HCT116 (cell line): ENCODE measurements around the gene OBSL1.

Source experiments
- EZH2 ChIP-seq: fragments of 200-600 bp; sonication (generic); IDR thresholded peaks from 2 replicates; pipeline ENCODE4 v1.6.1; 2017; ENCODE audit warnings: antibody characterized with exemption, mixed run types
- SIN3A ChIP-seq: IDR thresholded peaks from 2 replicates; pipeline ENCODE4 v1.6.1; 2012; ENCODE audit warnings: low read depth
- TF ChIP-seq, protein P1 (sequence below), 3 experiments: fragments of 200-600 bp in 1 of 3; sonication (generic) in 1 of 3; IDR thresholded peaks in 2 of 3; conservative IDR thresholded peaks in 1 of 3; 2 replicates each; pipeline ENCODE4 v1.5.1; 2012 to 2017; ENCODE audit warnings: low read depth in 2 of 3, low read length in 2 of 3, antibody characterized with exemption in 1 of 3, borderline replicate concordance in 1 of 3, control low read depth in 1 of 3, mild to moderate bottlenecking in 1 of 3, mixed read lengths in 1 of 3, mixed run types in 1 of 3, moderate library complexity in 1 of 3; ENCODE audit not compliant: insufficient read depth in 1 of 3

DNA sequence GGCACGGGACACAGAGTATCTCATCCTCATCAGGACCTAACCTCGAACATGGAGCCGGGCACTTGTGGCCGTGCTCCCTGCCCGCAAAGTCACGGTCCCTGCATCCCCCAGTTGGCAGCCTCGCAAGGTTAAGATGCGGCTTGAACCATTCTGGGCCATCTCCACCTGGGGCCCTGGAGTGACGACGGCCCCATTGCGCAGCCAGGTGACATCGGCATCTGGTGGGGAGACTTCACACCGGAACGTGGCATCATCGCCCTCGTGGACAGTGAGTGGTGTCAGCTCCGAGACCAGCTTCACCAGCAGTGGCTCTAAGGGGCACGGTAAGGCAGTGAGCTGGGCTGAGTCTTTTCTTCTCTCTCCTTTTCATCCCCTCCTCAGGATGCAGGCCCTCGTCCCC is 14.9 kb downstream of the OBSL1 start:
- TF ChIP-seq, protein P1, sequence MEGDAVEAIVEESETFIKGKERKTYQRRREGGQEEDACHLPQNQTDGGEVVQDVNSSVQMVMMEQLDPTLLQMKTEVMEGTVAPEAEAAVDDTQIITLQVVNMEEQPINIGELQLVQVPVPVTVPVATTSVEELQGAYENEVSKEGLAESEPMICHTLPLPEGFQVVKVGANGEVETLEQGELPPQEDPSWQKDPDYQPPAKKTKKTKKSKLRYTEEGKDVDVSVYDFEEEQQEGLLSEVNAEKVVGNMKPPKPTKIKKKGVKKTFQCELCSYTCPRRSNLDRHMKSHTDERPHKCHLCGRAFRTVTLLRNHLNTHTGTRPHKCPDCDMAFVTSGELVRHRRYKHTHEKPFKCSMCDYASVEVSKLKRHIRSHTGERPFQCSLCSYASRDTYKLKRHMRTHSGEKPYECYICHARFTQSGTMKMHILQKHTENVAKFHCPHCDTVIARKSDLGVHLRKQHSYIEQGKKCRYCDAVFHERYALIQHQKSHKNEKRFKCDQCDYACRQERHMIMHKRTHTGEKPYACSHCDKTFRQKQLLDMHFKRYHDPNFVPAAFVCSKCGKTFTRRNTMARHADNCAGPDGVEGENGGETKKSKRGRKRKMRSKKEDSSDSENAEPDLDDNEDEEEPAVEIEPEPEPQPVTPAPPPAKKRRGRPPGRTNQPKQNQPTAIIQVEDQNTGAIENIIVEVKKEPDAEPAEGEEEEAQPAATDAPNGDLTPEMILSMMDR (IDR thresholded peaks at IDR 0.05 in 2 of 3, conservative IDR thresholded peaks at IDR 0.05 in 1 of 3; ENCODE audit: borderline replicate concordance in 1 of 3, insufficient read depth in 1 of 3, low read depth in 2 of 3, low read length in 2 of 3), result no peak
- TF ChIP-seq EZH2, result no peak
- TF ChIP-seq SIN3A, result no peak
